Amniotic epithelial cell (primary cell): ENCODE results near the gene MINAR1.

Source experiments
- DNase-seq: peaks from one replicate; pipeline ENCODE4 v3.0.0-alpha.2; 2010; ENCODE audit warnings: low read depth

The MINAR1 gene

GRCh38 chr15:79432345-79433275 is 474 bp downstream of the MINAR1 start:
- DNase-seq = no peak

GRCh38 chr15:79433276-79433990 is 1.3 kb downstream of the MINAR1 start:
- no peak for DNase-seq

DNA sequence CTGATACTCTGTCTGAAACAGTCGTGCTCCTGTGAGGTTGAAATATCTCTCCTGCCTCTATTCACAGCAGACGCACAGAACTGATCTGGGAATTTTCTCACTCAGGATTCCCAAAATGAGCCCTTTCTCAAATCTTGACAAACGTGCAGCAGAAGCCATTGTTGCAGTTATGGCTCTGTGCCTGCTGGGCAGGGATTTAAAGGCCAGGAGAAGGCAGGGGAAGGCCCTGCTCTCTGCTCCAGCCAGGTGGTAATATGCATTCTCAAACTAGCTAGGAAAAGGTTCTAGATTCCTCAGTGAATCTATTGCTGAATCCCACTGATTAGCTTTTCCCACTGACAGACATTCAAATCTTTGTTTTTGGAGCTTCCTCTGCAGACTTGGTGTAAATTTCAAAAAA is 2.2 kb downstream of the MINAR1 start:
- no peak for DNase-seq

DNA sequence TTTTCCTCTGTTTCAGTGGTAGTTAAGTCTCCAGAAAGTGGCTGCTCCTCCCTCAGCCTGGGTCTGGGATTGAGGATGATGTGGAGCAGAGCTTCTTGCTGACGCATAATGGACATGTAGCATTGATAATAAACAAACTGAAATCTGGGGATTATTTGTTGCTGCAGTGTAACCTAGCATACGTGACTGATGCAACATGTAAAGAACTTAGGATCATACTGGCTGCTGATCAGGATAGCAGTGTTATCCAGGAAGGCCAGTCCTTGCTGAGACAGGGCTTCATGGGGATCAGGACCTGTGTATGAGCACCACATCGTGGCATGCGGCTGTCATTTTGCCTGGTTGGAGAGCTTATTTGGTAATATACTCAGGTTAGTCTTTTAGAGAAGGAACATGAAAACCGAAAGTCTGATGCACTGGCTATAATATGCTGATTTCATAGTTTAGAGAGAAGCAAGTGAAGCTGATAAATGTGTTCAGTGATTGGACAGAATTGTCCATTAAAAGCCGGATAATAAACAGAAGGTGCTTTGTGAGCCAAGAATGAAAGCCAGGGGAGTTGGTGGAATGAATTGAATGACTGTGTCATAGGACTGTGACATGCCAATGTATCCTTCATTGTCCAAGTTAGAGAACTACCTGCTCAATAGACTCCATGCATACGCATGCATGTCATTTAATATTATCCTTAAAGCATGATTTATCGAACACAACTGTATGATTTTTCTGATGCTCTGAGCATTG is 4.1 kb downstream of the MINAR1 start:
- no peak for DNase-seq

GRCh38 chr15:79437275-79438000 is 5.3 kb downstream of the MINAR1 start:
- no peak for DNase-seq

DNA sequence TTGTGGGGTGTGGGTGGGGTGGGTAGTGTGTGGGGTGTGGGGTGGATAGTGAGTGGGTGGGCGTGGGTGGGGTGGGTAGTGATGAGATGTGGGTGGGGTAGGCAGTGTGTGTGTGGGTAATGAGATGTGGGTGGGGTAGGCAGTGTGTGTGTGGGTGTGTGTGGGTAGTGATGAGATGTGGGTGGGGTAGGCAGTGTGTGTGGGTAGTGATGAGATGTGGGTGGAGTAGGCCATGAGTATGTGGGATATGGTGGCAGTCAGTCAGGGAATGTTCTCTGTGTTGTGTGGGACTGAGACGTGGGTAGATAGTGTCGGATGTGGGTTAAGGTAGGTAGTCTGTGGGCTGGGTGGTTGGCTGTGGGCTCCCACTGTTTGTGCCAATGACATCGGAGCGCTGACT is 7.1 kb downstream of the MINAR1 start:
- DNase-seq = no peak

DNA sequence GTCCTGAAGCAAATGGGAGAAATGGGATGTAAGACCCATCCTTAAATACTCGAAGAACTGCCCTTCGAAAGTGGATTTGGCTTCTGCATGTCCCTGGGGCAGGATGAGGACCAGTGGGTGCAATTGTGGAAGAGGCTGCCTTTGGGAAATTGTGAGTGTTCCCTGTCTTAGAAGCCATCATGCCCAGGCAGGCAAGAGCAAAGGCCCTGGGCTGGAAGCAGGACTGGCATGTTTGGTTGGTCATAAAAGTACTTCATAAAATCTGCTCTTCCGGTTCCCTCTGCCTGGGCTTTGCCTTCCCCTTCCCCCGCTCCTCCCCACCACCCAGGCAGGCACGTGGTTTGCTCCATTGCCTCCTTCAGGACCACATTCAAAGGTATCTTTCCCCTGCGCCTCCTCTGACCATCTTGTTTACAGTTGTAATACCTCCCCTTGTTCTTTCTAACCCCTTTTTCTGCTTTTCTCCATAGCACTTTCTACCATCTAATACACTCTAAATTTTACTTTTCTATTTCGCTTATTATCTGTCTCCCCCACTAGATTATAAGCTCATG is 8.3 kb downstream of the MINAR1 start:
- no peak for DNase-seq

- DNase-seq = no peak
Measured at GRCh38 chr15:79442911-79443310, 10.8 kb downstream of the MINAR1 start.

DNA sequence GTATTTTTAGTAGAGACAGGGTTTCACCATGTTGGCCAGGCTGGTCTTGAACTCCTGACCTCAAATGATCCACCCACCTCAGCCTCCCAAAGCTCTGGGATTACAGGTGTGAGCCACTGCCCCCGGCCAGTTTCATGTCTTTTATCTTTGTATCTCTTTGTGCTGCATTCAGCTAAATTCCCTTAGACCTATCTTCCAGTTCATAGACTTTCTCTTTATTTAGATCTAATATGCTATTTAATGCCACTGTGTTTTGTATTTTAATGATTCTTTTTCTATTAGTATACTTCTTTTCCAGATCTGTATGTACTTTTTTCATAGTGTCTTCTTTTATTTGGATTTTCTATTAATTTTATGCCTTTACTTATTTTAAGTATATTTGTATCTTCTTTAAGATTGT is 14.9 kb downstream of the MINAR1 start:
- DNase-seq = no peak

DNA sequence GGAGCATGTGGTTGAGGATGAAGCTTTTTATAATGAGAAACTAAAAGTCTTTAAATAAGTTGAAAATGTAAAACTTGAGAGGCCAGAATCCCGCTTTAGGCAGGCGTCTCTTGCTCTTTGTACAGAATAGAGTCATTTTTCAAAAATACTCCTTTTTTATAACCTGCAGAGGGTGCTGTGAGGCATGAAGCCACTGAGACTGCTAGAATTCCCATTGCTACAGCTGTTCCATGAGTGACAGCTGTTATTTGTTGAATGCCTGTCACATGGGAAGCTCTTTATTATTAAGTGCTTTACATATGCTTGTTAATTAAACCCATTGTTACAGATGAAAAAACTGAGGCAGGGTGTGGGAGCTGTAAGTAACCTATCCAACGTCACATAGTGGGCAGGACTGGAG is 18.5 kb downstream of the MINAR1 start:
- no peak for DNase-seq

GRCh38 chr15:79451361-79451999 is 19.3 kb downstream of the MINAR1 start:
- DNase-seq = no peak

- no peak for DNase-seq
Measured at GRCh38 chr15:79452244-79453051, 20.3 kb downstream of the MINAR1 start.

DNA sequence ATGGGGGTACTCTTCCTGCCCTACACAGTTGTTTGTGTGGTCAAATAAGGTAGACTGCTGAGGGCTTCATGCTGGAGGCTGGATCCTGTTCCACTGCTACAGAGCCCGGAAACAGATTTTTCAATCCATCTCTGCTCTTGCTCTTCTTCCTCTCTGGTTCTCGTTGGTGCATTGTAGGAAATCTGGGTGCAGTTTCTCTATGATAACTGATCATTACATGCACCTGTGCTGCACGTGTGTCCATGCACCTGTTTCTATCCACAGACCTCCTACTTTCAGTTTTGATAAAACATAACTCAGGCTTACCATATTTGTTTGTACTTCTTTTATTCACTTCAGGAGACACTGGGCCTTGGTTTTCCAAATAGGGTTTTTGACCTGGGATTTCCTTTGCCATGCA is 21.3 kb downstream of the MINAR1 start:
- DNase-seq = no peak

GRCh38 chr15:79454063-79454462 is 21.9 kb downstream of the MINAR1 start:
- DNase-seq = no peak

- DNase-seq = peak; percentile 27
Measured at GRCh38 chr15:79455361-79455760, 23.2 kb downstream of the MINAR1 start.

- DNase-seq = no peak
Measured at GRCh38 chr15:79455943-79456342, 23.8 kb downstream of the MINAR1 start.

- no peak for DNase-seq
Measured at GRCh38 chr15:79458491-79458890, 26.4 kb downstream of the MINAR1 start.

DNA sequence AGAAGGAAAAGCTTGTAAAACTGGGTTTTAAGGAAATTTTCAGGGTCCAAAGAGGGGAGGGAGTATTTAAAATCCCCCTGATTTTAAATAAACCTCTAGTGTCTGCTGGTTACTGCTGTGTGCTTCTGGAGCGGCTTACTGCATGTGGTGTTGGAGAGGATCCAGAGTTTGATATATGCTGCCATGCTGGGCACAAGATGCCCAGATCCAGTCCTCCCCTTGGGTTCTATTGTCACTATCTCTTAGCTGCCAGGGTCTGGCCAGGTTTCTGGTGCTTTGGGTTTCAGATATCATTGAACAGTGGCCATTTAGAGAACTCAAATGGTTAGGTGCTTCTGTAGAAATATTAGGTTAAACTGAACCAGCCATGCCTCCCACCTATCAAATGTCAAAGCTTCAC is 27.5 kb downstream of the MINAR1 start:
- DNase-seq = no peak

DNA sequence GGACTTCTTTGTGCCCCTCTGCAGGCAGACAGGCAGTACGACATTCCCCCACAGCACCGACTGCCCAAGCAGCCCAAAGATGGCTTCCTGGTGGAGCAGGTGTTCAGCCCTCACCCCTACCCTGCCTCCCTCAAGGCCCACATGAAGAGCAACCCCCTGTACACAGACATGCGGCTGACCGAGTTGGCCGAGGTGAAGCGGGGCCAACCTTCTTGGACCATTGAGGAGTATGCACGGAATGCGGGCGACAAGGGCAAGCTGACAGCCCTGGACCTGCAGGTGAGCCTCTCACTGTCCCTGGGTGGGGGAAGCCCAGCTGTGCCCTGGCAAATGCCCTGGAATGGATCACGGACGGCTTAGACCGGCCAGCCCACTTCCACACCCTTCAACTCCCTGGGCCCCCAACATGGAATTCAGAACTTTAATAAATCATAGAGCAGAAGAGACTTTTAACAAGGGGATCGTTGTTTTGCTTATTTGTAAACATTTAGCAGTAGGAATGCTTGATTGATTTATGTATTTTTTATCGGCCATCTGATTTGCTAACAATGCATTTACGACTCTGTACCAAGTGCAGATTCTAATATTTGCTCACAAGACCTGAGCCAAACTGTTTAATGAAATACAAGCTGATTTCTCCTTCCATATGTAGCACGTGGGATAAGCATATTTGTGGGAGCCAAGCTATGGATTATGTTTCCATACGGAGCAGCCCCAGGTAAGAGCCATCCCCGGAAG is 31.1 kb downstream of the MINAR1 start:
- no peak for DNase-seq
